Lower leg skin (tissue), 3 donors: ENCODE measurements around the gene PRRT3.

Experiments used
- POLR2A ChIP-seq, 2 donors: fragments of 450-650 bp; IDR thresholded peaks; one replicate each; pipeline ENCODE4 v1.6.1; 2016 to 2017; ENCODE audit warnings: antibody characterized with exemption in 2 of 2, mild to moderate bottlenecking in 1 of 2, moderate library complexity in 1 of 2
- TF ChIP-seq, protein P1 (sequence below), 3 donors: fragments of 450-650 bp; IDR thresholded peaks; one replicate each; pipeline ENCODE4 v1.5.1; 2016; ENCODE audit warnings: antibody characterized with exemption in 3 of 3, mild to moderate bottlenecking in 3 of 3, moderate library complexity in 2 of 3

GRCh38 chr3:9946112-9947024 lies 5.8 kb downstream of the PRRT3 start:
- TF ChIP-seq, protein P1, sequence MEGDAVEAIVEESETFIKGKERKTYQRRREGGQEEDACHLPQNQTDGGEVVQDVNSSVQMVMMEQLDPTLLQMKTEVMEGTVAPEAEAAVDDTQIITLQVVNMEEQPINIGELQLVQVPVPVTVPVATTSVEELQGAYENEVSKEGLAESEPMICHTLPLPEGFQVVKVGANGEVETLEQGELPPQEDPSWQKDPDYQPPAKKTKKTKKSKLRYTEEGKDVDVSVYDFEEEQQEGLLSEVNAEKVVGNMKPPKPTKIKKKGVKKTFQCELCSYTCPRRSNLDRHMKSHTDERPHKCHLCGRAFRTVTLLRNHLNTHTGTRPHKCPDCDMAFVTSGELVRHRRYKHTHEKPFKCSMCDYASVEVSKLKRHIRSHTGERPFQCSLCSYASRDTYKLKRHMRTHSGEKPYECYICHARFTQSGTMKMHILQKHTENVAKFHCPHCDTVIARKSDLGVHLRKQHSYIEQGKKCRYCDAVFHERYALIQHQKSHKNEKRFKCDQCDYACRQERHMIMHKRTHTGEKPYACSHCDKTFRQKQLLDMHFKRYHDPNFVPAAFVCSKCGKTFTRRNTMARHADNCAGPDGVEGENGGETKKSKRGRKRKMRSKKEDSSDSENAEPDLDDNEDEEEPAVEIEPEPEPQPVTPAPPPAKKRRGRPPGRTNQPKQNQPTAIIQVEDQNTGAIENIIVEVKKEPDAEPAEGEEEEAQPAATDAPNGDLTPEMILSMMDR (IDR thresholded peaks at IDR 0.05) = peak in 1 of 3 donors; percentile 61
- no peak for TF ChIP-seq POLR2A (IDR thresholded peaks at IDR 0.05)
